ENCODE results near the gene PDXK. TPM values are rescaled to one million over a fixed set of nuclear protein-coding genes. Genes with fewer than 3 reads are reported as not detected.
A peak's percentile ranks its signal among the peaks of the same experiment; 100 is the strongest.

The PDXK gene
- total RNA-seq, 4 donors from 2014 or later: 15.9 to 89.8 (median 49.8) TPM

- intact Hi-C loops (cut with DNase I; ENCODE audit: low total_unique reads): no loop called here
- Histone ChIP-seq H3K9me3 (no peaks in the 10 kb centered on the region), H3K27ac (no peak overlapping the region), H3K4me1 (peaks cover 0 to 8% of the 10 kb centered on the region in 2 donors), H3K27me3 (no peaks in the 10 kb centered on the region), H3K4me3 (no peak overlapping the region), H3K36me3 (no peaks in the 10 kb centered on the region)
- TF ChIP-seq POLR2A (IDR thresholded peaks at IDR 0.05): no peak
- TF ChIP-seq, protein P1, sequence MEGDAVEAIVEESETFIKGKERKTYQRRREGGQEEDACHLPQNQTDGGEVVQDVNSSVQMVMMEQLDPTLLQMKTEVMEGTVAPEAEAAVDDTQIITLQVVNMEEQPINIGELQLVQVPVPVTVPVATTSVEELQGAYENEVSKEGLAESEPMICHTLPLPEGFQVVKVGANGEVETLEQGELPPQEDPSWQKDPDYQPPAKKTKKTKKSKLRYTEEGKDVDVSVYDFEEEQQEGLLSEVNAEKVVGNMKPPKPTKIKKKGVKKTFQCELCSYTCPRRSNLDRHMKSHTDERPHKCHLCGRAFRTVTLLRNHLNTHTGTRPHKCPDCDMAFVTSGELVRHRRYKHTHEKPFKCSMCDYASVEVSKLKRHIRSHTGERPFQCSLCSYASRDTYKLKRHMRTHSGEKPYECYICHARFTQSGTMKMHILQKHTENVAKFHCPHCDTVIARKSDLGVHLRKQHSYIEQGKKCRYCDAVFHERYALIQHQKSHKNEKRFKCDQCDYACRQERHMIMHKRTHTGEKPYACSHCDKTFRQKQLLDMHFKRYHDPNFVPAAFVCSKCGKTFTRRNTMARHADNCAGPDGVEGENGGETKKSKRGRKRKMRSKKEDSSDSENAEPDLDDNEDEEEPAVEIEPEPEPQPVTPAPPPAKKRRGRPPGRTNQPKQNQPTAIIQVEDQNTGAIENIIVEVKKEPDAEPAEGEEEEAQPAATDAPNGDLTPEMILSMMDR (IDR thresholded peaks at IDR 0.05): peak; percentile 87 to 96 (median 90)
- DNase-seq: peak; percentile 72 to 73
These were observed 91.8 kb downstream of the PDXK start for GRCh38 chr21:43810505-43811261.

- Histone ChIP-seq H3K27ac (no peak overlapping the region), H3K9me3 (no peaks in the 10 kb centered on the region), H3K27me3 (no peaks in the 10 kb centered on the region), H3K4me3 (no peak overlapping the region), H3K36me3 (no peaks in the 10 kb centered on the region), H3K4me1 (peaks cover 0 to 8% of the 10 kb centered on the region in 2 donors)
- intact Hi-C loops (cut with DNase I; ENCODE audit: low total_unique reads): no loop called here
- no peak for TF ChIP-seq POLR2A (IDR thresholded peaks at IDR 0.05)
- TF ChIP-seq, protein P1 (IDR thresholded peaks at IDR 0.05): no peak
- DNase-seq: no peak
These were observed 92.6 kb downstream of the PDXK start for GRCh38 chr21:43811262-43812105.

Small RNA genes lying within 50 kb of the gene (small RNA-seq; reads per million reads assigned to genes)
- not detected for gene AP001052.1

Other genes with a start within 250 kb of the PDXK start
- 1 to 10 TPM in 2 of 4 donors, under 1 TPM in 1, not detected in 1; 0.29 to 5.7 (median 1.2) TPM for gene HSF2BP, start 59.6 kb upstream of the PDXK start, total RNA-seq
- 10 to 100 TPM in 3 of 4 donors, 1 to 10 TPM in 1; 9.7 to 28.1 (median 19.3) TPM for gene RRP1B, start 59.6 kb upstream of the PDXK start, total RNA-seq
- 10 to 100 TPM in 1 of 4 donors, 1 to 10 TPM in 3; 2.0 to 31.2 (median 5.6) TPM for gene CSTB, start 57.2 kb downstream of the PDXK start, total RNA-seq
- gene RRP1, start 70.4 kb downstream of the PDXK start, total RNA-seq: 10 to 100 TPM; 11.0 to 31.5 (median 19.5) TPM
- 10 to 100 TPM in 3 of 4 donors, 1 to 10 TPM in 1; 6.8 to 43.4 (median 28.4) TPM for gene AGPAT3, start 146.1 kb downstream of the PDXK start, total RNA-seq

All from uterus (tissue), 4 donors.